ENCODE data around the gene ZC3HAV1.
"Not testable (repeated sequence)": the region's sequence is repeated elsewhere in the genome, so short reads cannot be mapped to it uniquely, and the experiment has no call there.

Gene ZC3HAV1

DNA sequence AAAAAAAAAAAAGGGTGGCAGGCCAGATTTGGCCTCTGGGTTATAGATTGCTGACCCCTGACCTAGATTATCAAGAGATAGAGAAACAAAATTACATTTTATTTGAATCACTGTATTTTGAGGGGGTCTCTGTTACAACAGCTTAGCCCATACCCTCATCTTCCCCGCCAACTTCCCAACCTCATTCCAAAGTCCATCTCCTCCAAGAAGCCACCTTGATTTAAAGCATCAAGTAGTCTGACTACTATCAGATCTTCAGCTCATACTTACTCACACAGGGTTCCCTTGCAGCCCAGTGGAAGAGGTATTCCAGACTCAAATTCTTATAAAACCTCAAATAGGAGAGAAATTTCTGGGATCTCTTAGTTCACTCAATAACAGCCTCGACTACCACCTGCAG is 20.4 kb downstream of the ZC3HAV1 start:
- in situ Hi-C loops (cut with HindIII; ENCODE audit: low sequenced_read_pairs): no loop called here

GRCh38 chr7:139088268-139088667 is 21.3 kb downstream of the ZC3HAV1 start:
- in situ Hi-C loops (cut with HindIII; ENCODE audit: low sequenced_read_pairs): no loop called here

DNA sequence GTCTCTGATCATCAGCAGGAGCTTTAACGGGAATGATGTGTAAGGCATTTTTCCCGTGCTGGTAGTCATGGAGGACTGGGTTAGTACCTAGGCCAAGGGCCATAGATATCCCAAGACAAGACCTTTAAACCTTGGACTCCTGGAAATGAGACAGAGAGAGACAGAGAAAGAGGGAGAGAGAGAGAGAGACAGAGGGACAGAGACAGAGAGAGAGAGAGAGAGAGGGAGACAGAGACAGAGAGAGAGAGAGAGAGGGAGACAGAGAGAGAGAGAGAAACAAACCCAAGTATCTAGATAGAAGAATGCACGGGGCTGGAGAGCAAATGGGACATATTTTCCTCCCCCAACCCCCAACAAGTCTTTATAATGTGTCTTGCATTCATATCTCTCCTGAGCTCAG is 22.3 kb downstream of the ZC3HAV1 start:
- in situ Hi-C loops (cut with HindIII; ENCODE audit: low sequenced_read_pairs): no loop called here

- in situ Hi-C loops (cut with HindIII; ENCODE audit: low sequenced_read_pairs): no loop called here
These were observed 23.1 kb downstream of the ZC3HAV1 start for GRCh38 chr7:139086454-139086853.

DNA sequence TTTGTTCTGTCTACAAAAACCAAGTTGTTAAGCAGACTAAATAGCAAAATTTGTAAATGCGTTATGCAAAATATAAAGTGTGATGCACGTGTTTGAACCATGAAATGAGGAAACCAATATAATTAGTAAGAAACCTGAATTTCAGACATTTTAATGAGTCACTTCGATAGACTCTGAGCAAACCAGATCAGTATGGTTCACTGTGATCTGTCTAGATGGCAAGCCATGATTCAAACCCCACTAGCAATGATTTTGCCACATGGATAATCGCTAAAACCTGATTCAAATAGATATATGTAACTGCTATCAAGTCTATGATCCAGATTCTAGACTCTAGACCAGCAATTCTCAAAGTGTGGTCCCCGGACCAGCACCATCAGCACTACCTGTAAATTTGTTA is 24.8 kb downstream of the ZC3HAV1 start:
- in situ Hi-C loops (cut with HindIII; ENCODE audit: low sequenced_read_pairs): no loop called here

- in situ Hi-C loops (cut with HindIII; ENCODE audit: low sequenced_read_pairs): no loop called here
These were observed 27.9 kb downstream of the ZC3HAV1 start for GRCh38 chr7:139081584-139081983.

DNA sequence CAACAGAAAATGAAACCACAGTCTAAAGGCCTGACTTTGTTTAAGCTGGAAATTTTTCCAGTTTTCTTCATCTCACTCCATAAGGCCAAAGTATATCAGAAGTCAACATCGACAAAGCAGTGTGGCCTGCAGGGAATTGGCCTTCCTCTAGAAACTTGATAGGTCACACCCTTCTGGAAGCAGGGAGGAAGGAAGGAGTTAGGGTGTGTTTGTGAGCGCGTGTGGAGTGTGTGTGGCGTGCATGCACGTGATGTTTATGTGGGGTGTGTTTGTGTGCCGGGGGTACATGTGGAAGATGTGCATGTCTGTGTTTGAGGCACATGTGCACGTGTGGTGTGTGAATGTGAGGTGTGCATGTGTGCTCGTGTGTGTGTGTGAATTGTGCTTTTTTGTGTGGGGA is 28.6 kb downstream of the ZC3HAV1 start:
- in situ Hi-C loops (cut with HindIII; ENCODE audit: low sequenced_read_pairs): no loop called here

GRCh38 chr7:139079861-139080260 is 29.7 kb downstream of the ZC3HAV1 start:
- in situ Hi-C loops (cut with HindIII; ENCODE audit: low sequenced_read_pairs): no loop called here

DNA sequence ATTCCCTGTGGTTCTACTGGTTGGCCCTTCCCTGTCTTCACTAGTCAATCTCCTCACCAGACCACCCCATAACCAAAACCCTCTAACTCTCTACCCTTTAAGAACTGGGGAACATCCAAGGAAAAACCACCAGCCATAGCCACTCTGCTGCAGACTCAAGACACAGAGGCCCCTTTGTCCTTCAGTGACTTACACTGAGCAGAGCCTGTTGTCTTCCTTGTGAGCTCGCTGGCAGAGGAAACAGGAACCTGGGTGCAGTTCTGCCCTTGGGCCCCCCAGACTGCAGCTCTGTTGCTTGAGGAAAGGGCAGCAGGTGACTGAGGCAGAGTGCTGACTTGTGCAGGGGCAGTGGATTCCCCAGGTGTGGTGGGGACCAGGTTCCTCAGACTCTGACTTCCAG is 30.6 kb downstream of the ZC3HAV1 start:
- in situ Hi-C loops (cut with HindIII; ENCODE audit: low sequenced_read_pairs): no loop called here

- in situ Hi-C loops (cut with HindIII; ENCODE audit: low sequenced_read_pairs): no loop called here
These were observed 31.1 kb downstream of the ZC3HAV1 start for GRCh38 chr7:139078399-139078798.

DNA sequence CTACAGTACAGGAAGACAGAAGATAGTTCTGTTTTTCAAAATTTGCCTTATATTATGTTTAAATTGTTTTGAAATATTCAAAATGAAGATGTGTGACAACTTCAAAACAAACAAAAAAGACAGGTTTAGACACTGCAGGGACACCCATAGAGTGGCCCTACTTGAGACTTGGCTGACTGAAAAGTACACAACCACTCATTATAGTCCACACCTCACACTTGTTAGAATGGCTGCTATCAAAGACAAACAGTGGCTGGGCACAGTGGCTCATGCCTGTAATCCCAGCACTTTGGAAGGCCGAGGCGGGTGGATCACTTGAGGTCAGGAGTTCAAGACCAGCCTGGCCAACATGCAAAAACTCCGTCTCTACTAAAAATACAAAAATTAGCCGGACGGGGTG is 31.8 kb downstream of the ZC3HAV1 start:
- in situ Hi-C loops (cut with HindIII; ENCODE audit: low sequenced_read_pairs): not testable (repeated sequence)

DNA sequence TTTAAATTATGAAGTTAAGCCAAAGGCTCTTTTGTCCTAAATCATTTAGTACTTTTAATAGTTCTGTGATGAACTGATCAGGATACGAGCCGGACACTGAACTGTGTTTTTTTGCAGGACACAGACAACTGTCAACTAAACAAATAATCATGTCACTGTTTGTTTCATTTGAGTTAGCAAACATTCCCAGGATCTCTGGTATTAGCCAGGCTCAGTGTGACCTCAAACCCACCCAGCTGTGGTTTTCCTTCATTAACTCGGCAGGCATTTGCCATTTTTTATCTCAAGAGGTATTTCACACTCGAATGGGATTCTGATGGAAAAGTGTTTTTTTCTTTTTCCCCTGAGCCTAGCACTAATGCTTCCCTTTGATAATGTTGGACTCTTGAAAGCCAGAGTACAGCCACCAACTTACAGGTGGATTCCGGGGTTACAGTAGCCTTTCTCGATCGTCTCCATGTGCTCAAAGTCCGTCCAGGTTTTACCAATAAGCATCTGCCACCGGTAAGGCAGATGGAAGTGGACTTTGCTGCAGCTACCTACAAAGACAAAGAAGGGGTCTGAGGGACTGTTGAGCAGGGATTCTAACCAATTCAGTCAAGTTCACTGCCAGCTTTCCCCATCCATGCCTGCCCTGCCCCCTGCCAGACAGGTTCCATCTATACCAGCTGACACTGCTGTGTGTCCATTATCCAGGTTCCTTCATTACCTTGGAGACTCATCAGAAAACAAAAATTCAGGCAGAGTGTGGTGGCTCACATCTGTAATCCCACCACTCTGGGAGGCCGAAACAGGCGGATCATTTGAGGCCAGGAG is 33.4 kb downstream of the ZC3HAV1 start:
- in situ Hi-C loops (cut with HindIII; ENCODE audit: low sequenced_read_pairs): no loop called here

DNA sequence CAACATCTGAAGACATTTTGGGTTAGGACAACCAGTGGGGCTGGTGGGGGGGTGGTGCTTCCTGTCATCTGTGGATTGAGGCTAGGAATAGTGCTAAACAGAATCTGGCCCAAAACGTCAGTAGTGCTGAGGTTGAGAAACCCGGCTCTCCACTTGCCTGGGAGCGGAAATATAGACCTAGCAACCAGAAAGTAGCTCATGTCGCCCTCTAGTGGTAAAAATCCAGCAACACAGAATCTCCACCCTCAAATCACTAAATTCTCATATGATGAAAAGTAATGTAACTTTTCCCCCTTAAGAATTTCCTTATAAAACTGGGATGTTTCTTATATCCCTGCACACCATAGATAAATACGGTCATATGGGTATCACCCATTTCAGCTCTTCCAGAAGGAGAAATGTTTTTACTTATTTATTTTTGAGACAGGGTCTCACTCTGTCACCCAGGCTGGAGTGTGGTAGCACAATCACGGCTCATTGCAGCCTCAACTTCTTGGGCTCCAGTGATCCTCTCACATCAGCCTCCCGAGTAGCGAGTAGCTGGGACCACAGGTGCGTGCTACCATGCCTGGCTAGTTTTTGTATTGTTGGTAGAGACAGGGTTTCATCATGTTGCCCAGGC is 34.4 kb downstream of the ZC3HAV1 start:
- in situ Hi-C loops (cut with HindIII; ENCODE audit: low sequenced_read_pairs): no loop called here

- in situ Hi-C loops (cut with HindIII; ENCODE audit: low sequenced_read_pairs): no loop called here
These were observed 36.7 kb downstream of the ZC3HAV1 start for GRCh38 chr7:139072796-139073195.

DNA sequence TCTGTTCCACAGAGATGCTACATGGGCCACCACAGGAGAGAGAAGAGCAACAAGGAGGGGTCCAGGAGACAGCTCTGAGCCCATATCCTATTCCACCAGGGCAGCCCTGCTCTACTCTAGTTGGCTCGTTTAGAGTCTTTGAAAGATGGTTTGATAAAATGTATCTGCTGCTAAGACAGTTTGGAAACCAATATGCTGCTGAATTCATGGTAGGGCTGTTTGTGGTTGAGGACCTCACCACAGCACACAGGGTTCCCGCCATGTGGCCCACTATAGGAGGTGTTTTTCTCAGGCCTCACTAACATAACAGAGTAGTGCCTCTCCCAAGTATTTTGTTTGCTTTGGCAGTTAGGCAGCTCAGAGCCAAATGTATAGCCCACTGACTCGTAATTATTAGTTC is 37.8 kb downstream of the ZC3HAV1 start:
- in situ Hi-C loops (cut with HindIII; ENCODE audit: low sequenced_read_pairs): no loop called here

DNA sequence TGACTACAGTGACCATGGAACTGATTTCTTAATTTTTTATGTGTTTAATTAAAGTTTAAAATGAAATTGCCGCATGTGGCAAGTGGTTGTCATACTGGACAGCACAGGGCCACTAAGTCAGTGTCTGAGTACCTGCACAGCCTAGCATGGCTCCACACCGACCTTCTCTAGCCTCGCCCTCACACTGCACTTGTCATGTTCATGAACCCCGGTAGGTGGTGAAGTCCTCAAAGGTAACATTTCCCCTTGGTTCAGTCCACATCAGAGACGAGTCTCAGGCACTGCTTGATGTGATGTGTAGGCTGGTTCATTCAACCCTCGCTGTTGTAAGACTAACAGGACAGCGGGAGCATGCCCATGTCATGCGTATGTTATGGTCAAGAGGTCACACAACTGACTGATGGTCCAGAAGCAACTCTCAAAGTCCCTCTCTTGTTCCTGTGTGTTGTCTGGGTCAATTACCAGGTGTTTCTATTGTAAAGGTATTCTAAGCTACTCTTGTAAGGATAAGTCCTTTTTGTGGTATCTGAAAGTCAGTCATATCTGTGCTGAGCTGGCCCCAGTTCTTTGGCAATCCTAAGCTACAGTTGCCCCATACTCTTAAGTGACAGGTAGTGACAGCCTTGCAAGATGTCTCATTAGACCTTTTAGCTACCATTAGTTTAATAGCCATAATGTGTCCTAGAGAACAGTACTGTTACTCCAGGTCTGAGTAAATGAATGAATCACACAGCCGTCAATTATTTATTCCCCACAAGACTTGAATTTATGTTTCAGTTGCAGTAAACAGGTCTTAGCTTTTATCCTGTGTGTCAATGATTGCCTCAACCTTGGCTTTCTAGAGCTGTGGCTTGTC is 40.7 kb downstream of the ZC3HAV1 start:
- in situ Hi-C loops (cut with HindIII; ENCODE audit: low sequenced_read_pairs): no loop called here

DNA sequence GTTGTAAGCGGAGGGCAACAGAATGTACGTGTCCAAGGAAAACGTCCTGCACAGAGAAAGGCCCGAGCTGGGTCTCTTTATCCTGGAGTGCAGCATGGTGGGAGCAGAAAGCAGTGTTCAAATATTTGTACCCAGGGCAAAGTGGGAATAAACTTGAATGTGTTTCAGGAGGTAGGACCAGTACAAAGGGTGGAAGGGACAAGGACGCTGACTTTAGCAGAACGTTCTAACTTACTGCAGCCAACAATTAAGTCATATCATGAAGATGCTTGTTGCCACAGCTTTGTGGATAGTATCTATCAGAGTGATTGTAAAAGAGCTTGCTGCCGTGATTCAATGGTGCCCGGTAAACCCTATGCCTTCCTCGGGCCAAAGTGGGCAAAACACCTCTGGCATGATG is 43.2 kb downstream of the ZC3HAV1 start:
- in situ Hi-C loops (cut with HindIII; ENCODE audit: low sequenced_read_pairs): no loop called here

- in situ Hi-C loops (cut with HindIII; ENCODE audit: low sequenced_read_pairs): no loop called here
These were observed 44.2 kb downstream of the ZC3HAV1 start for GRCh38 chr7:139065323-139065722.

DNA sequence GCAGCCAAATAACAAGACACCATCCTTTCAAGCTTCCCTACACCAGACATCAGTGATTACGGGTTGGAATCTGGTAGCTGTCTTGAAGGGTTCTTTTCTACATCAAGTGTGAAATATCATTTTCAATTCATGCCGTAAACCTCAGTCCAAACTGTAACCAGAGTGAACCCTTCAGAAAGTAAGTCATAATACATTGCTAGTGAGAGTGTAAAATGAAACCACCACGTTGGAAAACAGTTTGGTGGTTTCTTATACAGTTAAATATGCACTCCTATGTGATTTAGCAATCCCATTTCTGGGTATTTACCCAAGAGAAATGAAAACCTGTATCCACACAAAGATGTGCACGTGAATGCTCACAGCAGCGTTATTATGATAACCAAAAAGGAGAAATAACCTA is 48.1 kb downstream of the ZC3HAV1 start:
- in situ Hi-C loops (cut with HindIII; ENCODE audit: low sequenced_read_pairs): no loop called here

GRCh38 chr7:139060695-139061237 is 48.8 kb downstream of the ZC3HAV1 start:
- in situ Hi-C loops (cut with HindIII; ENCODE audit: low sequenced_read_pairs): no loop called here

DNA sequence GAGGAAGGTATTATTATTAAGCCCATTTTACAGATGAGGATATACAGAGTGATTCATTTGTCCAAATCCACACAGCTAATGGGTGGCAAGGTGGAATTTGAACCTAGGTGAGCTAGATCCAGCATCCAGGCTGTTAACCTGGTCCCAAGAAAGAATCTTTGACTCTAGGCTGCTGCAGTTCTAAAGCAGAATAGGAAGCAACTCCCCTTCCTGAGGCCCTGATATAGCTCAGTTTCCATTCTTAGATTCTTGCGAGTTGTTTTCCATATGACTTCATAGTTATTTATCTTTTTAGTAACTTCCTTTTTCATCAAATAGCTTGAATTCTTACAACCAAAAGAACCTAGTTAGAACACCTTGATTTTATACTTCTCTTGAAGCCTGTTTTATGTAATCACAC is 49.6 kb downstream of the ZC3HAV1 start:
- in situ Hi-C loops (cut with HindIII; ENCODE audit: low sequenced_read_pairs): no loop called here

Measured in endothelial cell of hepatic sinusoid (primary cell).